Endometrium (tissue), 2 donors: ENCODE data around the gene APEX1.
"Not testable (repeated sequence)": the region's sequence is repeated elsewhere in the genome, so short reads cannot be mapped to it uniquely, and the experiment has no call there.

Experiments
- FAIRE-seq: peaks from 2 replicates; lab custom pipeline; 2012; peaks lifted over from hg19 to GRCh38; lab: Jason Lieb, UNC
- donor health status: control.
- donor health status: control.

Gene APEX1

DNA sequence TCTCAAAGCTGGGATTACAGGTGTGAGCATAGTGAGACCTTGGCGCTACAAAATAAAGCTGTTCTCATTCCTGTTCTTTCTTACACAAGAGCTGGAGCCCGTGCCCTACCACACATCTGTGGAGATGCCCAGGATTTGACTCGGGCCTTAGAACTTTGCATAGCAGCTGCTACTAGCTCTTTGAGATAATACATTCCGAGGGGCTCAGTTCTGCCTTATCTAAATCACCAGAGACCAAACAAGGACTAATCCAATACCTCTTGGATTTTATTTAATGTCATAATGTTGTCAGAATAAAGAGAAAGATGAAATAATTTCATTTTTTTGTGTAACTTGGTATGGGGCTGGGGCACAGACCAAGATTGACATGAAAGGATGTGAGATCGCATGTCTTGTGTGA, 21.8 kb downstream of the APEX1 start:
- no peak for FAIRE-seq

- no peak for FAIRE-seq
Observed at GRCh38 chr14:20477211-20477876, 22.3 kb downstream of the APEX1 start.

GRCh38 chr14:20478894-20479293, 23.9 kb downstream of the APEX1 start:
- FAIRE-seq, result no peak

DNA sequence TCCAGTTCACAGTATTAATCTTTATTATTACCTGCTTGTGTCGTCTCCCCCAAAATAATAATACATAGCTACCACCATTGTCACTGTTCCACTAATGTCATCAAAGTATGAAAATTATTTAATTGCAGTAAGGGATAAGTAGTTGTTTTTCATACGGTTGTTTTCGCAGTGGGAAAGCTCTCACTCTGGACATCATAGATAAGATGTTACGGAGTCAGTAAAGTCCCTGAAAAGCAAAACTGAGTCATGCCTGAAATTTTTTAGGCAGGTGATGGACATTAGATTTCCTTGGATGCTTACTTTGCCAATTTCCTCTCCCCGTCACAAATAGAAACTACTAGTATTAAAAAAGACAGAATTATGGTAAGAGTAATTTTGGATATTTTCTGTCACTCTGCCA, 27.4 kb downstream of the APEX1 start:
- FAIRE-seq, result no peak

- FAIRE-seq, result no peak
Observed at GRCh38 chr14:20485900-20486299, 30.9 kb downstream of the APEX1 start.

GRCh38 chr14:20486684-20487395, 31.8 kb downstream of the APEX1 start:
- no peak for FAIRE-seq

GRCh38 chr14:20487396-20487725, 32.3 kb downstream of the APEX1 start:
- FAIRE-seq, result no peak

GRCh38 chr14:20489093-20489994, 34.3 kb downstream of the APEX1 start:
- FAIRE-seq, result no peak

DNA sequence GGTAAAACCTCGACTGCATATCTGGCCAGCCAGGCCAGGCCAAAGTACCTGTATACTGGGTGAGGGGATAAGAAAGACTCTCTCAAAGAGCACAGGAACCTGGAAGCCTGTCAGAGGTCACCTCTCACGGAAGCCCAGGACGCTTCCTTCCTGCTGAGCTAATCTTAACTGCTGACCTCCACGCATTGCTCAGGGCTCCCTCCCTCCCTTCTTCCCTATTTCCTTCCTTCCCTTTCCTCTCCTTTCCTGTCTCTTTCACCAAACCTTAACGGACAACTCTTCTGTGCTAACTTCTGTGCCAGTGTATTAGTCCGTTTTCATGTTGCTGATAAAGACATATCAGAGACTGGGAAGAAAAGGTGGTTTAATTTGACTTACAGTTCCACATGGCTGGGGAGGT, 35.5 kb downstream of the APEX1 start:
- FAIRE-seq, result no peak

DNA sequence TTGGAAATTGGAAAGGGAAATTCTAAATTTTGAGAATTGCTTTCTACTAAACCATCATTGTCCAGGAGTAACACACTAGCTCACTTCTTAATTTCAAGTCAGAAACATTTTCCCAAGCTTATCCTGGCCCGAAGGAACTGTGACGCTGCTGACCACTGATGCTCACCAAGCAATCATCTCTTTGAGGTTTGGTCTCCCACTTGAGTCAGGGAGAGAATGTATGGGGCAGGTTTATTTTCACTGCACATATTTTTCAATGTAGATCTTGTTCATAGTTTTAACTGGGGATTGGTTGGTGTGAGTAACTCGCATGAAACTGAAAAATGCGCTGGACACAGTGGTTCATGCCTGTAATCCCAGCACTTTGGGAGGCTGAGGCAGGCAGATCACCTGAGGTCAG, 37.5 kb downstream of the APEX1 start:
- no peak for FAIRE-seq

GRCh38 chr14:20493634-20494033, 38.6 kb downstream of the APEX1 start:
- no peak for FAIRE-seq

- no peak for FAIRE-seq
Observed at GRCh38 chr14:20494935-20495766, 40.1 kb downstream of the APEX1 start.

GRCh38 chr14:20498622-20499021, 43.6 kb downstream of the APEX1 start:
- no peak for FAIRE-seq

GRCh38 chr14:20499108-20499507, 44.1 kb downstream of the APEX1 start:
- no peak for FAIRE-seq

GRCh38 chr14:20499881-20500280, 44.9 kb downstream of the APEX1 start:
- no peak for FAIRE-seq

- no peak for FAIRE-seq
Observed at GRCh38 chr14:20501346-20501745, 46.3 kb downstream of the APEX1 start.

DNA sequence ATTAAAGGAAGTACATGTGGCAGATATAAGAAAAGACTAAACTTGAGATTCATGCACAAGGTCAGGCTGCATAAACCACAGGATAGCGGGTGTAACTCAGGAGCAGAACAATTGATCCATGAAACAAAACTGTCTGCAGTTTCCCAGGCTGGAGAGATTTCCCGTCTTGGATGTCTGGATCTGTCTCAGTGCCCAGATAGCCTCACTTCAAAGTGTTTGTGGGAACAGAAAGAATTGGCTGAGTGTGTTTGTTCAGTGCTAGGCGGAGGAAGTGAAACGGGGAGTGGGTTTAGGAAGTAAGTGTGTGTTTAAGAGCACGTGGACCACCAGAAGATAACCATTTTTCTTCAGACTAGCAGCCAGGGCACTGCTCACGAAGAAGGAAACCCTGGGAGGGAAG, 48.9 kb downstream of the APEX1 start:
- no peak for FAIRE-seq

DNA sequence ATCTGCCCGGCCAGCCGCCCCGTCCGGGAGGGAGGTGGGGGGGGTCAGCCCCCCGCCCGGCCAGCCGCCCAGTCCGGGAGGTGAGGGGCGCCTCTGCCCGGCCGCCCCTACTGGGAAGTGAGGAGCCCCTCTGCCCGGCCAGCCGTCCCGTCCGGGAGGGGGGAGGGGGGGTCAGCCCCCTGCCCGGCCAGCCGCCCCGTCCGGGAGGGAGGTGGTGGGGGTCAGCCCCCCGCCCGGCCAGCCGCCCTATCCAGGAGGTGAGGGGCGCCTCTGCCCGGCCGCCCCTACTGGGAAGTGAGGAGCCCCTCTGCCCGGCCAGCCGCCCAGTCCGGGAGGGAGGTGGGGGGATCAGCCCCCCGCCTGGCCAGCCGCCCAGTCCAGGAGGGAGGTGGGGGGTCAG, 51.2 kb downstream of the APEX1 start:
- not testable (repeated sequence) for FAIRE-seq

DNA sequence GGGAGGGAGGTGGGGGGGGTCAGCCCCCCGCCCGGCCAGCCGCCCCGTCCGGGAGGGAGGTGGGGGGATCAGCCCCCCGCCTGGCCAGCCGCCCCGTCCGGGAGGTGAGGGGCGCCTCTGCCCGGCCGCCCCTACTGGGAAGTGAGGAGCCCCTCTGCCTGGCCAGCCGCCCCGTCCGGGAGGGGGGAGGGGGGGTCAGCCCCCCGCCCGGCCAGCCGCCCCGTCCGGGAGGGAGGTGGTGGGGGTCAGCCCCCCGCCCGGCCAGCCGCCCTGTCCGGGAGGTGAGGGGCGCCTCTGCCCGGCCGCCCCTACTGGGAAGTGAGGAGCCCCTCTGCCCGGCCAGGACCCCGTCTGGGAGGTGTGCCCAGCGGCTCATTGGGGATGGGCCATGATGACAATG, 51.7 kb downstream of the APEX1 start:
- not testable (repeated sequence) for FAIRE-seq
